Breast epithelium (tissue), 4 donors: ENCODE measurements around the gene SERHL2. TPM values are rescaled to one million over a fixed set of nuclear protein-coding genes. Genes with fewer than 3 reads are reported as not detected.
"Not testable (repeated sequence)": the region's sequence is repeated elsewhere in the genome, so short reads cannot be mapped to it uniquely, and the experiment has no call there.

ENCODE experiments used
- DNase-seq, 2 donors: peaks; one replicate each; pipeline ENCODE4 v3.0.0-alpha.2; 2019; ENCODE audit warnings: low spot score in 2 of 2
- H3K27ac ChIP-seq, 2 donors: fragments of 200-600 bp; sonication (generic) in 1 of 2; one replicate each; pipeline ENCODE4 v1.5.1; 2016 to 2019; ENCODE audit warnings: mild to moderate bottlenecking in 1 of 2
- H3K27me3 ChIP-seq, 2 donors: fragments of 200-600 bp; sonication (generic) in 1 of 2; one replicate each; pipeline versions ENCODE4 v1.5.1 to v1.6.0; 2017 to 2019; ENCODE audit warnings: control low read depth in 1 of 2, mild to moderate bottlenecking in 1 of 2
- H3K36me3 ChIP-seq: fragments of 200-600 bp; one replicate; pipeline ENCODE4 v1.5.1; 2019
- H3K4me1 ChIP-seq, 2 donors: fragments of 200-600 bp; sonication (generic); one replicate each; pipeline ENCODE4 v1.5.1; 2016 to 2019; ENCODE audit warnings: control low read depth in 1 of 2
- H3K4me3 ChIP-seq, 3 donors: fragments of 200-600 bp; sonication (generic); 1 replicate in 2 of 3; 2 replicates in 1 of 3; pipeline ENCODE4 v1.5.1; 2016 to 2019; ENCODE audit warnings: mild to moderate bottlenecking in 3 of 3, moderate library complexity in 2 of 3
- H3K9me3 ChIP-seq, 2 donors: fragments of 200-600 bp; sonication (generic) in 1 of 2; one replicate each; pipeline ENCODE4 v1.5.1; 2016 to 2019; ENCODE audit warnings: control low read depth in 1 of 2
- CTCF ChIP-seq, 3 donors: fragments of 450-650 bp; IDR thresholded peaks; one replicate each; pipeline ENCODE4 v1.5.1; 2016 to 2017; ENCODE audit warnings: antibody characterized with exemption in 3 of 3, mild to moderate bottlenecking in 3 of 3, moderate library complexity in 3 of 3
- POLR2A ChIP-seq: fragments of 450-650 bp; IDR thresholded peaks from one replicate; pipeline ENCODE4 v1.6.1; 2016; ENCODE audit warnings: antibody characterized with exemption, mild to moderate bottlenecking, moderate library complexity
- POLR2AphosphoS5 ChIP-seq, 3 donors: sonication (generic); formaldehyde crosslinking; IDR thresholded peaks; one replicate each; pipeline ENCODE4 v1.6.1; 2017; ENCODE audit warnings: antibody characterized with exemption in 3 of 3
- intact Hi-C: fragments of 100-400 bp; cut with DNase I; formaldehyde crosslinking; loops from one replicate; pipeline ENCODE4 v1.15.1; 2023; ENCODE audit warnings: low total_unique reads
- total RNA-seq, 3 donors: library from RNA; depleted of rRNA; stranded (reverse); fragments of >200 nt; gene quantifications; one replicate each; pipeline ENCODE4 v1.1.0, GENCODE V29; 2016

Gene SERHL2
- total RNA-seq: 10 to 100 TPM in 2 of 3 donors, 1 to 10 TPM in 1; 1.3 to 64.2 (median 16.7) TPM

GRCh38 chr22:42553475-42554361 is at the start of gene SERHL2:
Gene SERHL2, plus strand, starts transcription at chr22:42553956. Its CDS starts 65 bp downstream, at chr22:42554021.
- Histone ChIP-seq H3K27ac (peak within 1 kb of the TSS; percentile 67 to 71), H3K27me3 (no peaks in the 10 kb centered on the region), H3K4me3 (peak within 1 kb of the TSS; percentile 41 to 84 (median 63)), H3K36me3 (no peaks in the 10 kb centered on the region), H3K9me3 (peaks cover 0 to 5% of the 10 kb centered on the region in 2 donors), H3K4me1 (no peaks in the 10 kb centered on the region)
- DNase-seq: peak; percentile 75 to 93
- peak in 2 of 3 donors; percentile 10 to 69 for TF ChIP-seq POLR2AphosphoS5 (IDR thresholded peaks at IDR 0.05)
- TF ChIP-seq POLR2A: peak; percentile 24
- no peak for TF ChIP-seq CTCF (IDR thresholded peaks at IDR 0.05)
- intact Hi-C loops: no loop called here

GRCh38 chr22:42508327-42508974 is 45.3 kb upstream of the SERHL2 start:
- H3K27ac ChIP-seq, H3K4me3 ChIP-seq, H3K36me3 ChIP-seq, H3K9me3 ChIP-seq, H3K4me1 ChIP-seq, H3K27me3 ChIP-seq, intact Hi-C loops, DNase-seq: not testable (repeated sequence)

GRCh38 chr22:42508975-42509364 is 44.8 kb upstream of the SERHL2 start:
- DNase-seq, H3K27ac ChIP-seq, H3K27me3 ChIP-seq, H3K4me3 ChIP-seq, intact Hi-C loops, H3K9me3 ChIP-seq, H3K4me1 ChIP-seq, H3K36me3 ChIP-seq: not testable (repeated sequence)

GRCh38 chr22:42509548-42509947 is 44.2 kb upstream of the SERHL2 start:
- no peak for DNase-seq
- no peaks in the 10 kb centered on the region for H3K27me3 ChIP-seq
- no peak for TF ChIP-seq POLR2A
- TF ChIP-seq POLR2AphosphoS5 (IDR thresholded peaks at IDR 0.05): no peak
- no peak for TF ChIP-seq CTCF (IDR thresholded peaks at IDR 0.05)
- H3K27ac ChIP-seq: no peak overlapping the region
- H3K4me1 ChIP-seq: no peaks in the 10 kb centered on the region
- intact Hi-C loops: no loop called here
- H3K4me3 ChIP-seq: no peak overlapping the region
- no peaks in the 10 kb centered on the region for H3K36me3 ChIP-seq
- no peaks in the 10 kb centered on the region for H3K9me3 ChIP-seq

- intact Hi-C loops: no loop called here
- no peak for TF ChIP-seq POLR2AphosphoS5 (IDR thresholded peaks at IDR 0.05)
- no peak for TF ChIP-seq CTCF (IDR thresholded peaks at IDR 0.05)
- no peak for TF ChIP-seq POLR2A
- H3K4me3 ChIP-seq: no peak overlapping the region
- H3K4me1 ChIP-seq: no peaks in the 10 kb centered on the region
- no peaks in the 10 kb centered on the region for H3K36me3 ChIP-seq
- no peaks in the 10 kb centered on the region for H3K27me3 ChIP-seq
- no peak for DNase-seq
- H3K27ac ChIP-seq: no peak overlapping the region
- no peaks in the 10 kb centered on the region for H3K9me3 ChIP-seq
These were observed 42.3 kb upstream of the SERHL2 start for GRCh38 chr22:42511401-42511891.
